ENCODE data around the gene MRPS30.
"Not testable (repeated sequence)": the region's sequence is repeated elsewhere in the genome, so short reads cannot be mapped to it uniquely, and the experiment has no call there.

Gene MRPS30
- 32.8 to 93.2 (median 72.8) reads per million in 9 experiments for total RNA-seq

DNA sequence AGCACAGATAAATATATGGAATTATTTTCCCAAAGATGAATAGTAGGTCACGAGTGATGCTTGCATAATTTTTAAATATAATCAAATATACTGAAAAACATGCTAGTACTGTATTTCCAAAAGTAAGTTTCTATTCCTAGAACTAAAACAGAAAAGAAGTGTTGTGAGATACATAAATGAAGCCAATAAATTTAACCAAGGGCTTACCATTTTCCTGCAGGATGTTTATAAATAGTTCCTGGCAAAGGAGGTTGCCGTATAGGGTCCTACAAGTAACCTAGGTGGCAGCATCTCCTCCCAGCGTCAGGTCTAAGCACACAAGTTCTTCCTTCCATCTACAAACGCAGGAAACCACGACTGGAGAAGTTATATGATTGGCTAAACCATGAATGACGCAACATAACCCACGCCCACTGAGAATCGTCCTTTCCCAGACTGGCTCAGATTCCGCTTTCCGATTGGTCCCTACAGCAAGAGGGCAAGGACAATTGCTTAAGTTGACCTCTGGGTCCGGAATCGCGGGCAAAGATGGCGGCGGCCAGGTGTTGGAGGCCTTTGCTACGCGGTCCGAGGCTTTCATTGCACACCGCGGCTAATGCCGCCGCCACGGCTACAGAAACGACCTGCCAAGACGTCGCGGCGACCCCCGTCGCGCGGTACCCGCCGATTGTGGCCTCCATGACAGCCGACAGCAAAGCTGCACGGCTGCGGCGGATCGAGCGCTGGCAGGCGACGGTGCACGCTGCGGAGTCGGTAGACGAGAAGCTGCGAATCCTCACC lies at the start of gene MRPS30:
TSS of gene MRPS30 (plus strand) at position 513 of the 780 bp plus-strand sequence. CDS start at position 529, 16 bp downstream.
- Mint-ChIP-seq H3K4me3 (peak within 1 kb of the TSS; percentile 96 to 97), H3K27me3 (no peaks in the 10 kb centered on the region), H3K27ac (peak within 1 kb of the TSS; percentile 94 to 96), H3K36me3 (ENCODE audit: insufficient read depth) (peaks cover 41% of the 10 kb centered on the region), H3K9me3 (no peaks in the 10 kb centered on the region), H3K4me1 (ENCODE audit: low read depth in 2 of 2) (peaks cover 12 to 29% of the 10 kb centered on the region in 2 donors)
- peak; percentile 93 for ATAC-seq (replicated peaks)
- DNase-seq = peak; percentile 87 to 93 (median 88)

DNA sequence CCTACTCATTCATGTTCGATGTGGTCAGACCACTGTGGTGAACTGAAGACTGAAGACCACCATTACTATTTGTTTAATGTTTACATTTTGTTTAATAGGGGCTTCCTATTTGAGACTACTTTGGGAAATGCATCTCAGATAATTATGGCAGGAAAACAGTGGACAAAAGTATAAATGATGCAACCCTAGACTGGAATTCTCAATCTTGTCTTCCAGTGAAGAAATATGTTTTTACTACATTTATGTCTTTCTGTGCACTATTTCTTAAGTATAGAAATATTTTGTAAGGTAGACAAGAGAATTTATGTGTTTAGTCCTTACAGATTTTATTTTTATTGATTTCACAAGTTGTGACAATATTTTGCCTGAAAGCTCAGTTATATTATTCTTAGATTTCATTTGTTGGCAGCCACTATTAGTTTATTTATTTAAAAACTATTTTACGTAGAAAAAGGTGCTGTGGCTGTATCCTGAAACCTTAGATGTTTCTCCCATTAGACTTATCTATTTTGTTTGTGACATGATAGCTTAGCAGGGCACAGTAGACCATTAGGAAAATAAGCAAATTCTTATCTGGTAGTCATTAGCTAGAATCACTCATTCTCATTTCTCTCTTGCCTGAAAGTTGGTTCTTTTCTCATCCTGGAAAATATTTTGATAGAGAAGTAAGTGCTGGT lies 39.4 kb upstream of the MRPS30 start:
- ATAC-seq (replicated peaks) (no peak), DNase-seq (no peak)
- Mint-ChIP-seq H3K4me1 (ENCODE audit: low read depth in 2 of 2) (no peaks in the 10 kb centered on the region), H3K4me3 (no peak overlapping the region), H3K9me3 (no peaks in the 10 kb centered on the region), H3K27ac (no peak overlapping the region), H3K36me3 (ENCODE audit: insufficient read depth) (no peaks in the 10 kb centered on the region), H3K27me3 (peaks cover 8 to 12% of the 10 kb centered on the region in 2 donors)

DNA sequence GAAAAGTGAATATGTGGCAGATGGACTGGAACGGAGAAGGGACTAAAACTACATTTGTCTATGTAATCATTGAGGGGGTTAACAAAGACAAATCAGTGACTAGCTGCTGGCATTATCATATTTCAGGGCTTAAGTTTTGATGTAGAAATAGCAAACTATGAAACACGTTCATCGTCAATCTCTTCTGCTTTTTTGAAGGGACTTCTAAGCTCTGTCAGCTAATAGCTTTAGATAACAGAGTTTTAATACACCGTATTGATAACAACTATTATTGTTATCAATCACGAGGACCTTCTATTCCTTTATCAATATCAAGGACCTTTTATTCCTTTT lies 38.9 kb upstream of the MRPS30 start:
- DNase-seq (no peak), ATAC-seq (replicated peaks) (no peak)
- Mint-ChIP-seq H3K4me3 (no peak overlapping the region), H3K4me1 (ENCODE audit: low read depth in 2 of 2) (no peaks in the 10 kb centered on the region), H3K27me3 (peaks cover 8 to 12% of the 10 kb centered on the region in 2 donors), H3K27ac (no peak overlapping the region), H3K9me3 (no peaks in the 10 kb centered on the region), H3K36me3 (ENCODE audit: insufficient read depth) (no peaks in the 10 kb centered on the region)

DNA sequence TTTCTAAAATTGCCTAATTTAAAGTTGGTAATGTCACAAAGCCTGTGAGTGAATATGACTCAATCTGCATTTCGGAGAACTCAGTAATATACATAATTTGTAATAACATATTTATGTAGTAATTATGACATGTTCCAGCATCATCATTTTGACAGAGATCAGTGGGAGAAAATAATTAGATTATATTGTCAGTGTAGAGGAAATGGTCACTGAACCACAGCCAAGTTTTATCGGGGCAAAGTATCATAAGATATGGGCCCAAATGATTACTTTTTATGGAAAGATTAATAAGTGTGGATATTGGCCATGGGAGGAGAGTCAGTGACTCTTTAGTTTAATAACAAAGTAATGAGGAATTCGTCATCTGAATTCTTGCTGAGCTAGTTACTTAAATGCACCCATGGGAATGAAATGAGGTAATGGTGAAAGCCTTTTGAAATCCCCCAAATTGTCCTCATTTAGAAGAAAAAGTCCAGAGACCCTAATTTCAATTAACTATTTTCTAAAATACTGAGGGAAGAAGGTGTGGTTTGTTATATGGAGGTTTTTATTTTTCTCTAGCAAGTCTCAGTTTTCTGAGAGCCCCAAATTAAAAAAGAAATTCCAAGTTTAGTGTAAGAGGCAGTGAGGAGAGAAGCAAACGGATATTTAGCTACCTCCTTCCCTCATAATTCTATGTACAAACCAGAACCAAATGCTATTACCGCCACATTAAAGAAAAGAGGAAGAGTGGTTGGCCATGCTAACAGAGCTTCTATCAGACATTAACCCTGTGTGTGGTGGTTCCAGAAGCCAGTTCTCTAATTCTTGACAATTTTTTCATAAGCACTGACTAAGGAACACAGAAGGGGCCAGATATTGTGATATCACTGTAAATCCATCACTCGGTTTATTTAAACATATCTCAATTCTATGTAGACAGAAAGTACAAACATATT lies 37.7 kb upstream of the MRPS30 start:
- H3K9me3 Mint-ChIP-seq = no peaks in the 10 kb centered on the region
- H3K4me1 Mint-ChIP-seq (ENCODE audit: low read depth in 2 of 2) = no peaks in the 10 kb centered on the region
- no peak for DNase-seq
- no peak overlapping the region for H3K4me3 Mint-ChIP-seq
- H3K36me3 Mint-ChIP-seq (ENCODE audit: insufficient read depth) = no peaks in the 10 kb centered on the region
- no peak for ATAC-seq (replicated peaks)
- no peak overlapping the region for H3K27ac Mint-ChIP-seq
- H3K27me3 Mint-ChIP-seq = peaks cover 8 to 12% of the 10 kb centered on the region in 2 donors

DNA sequence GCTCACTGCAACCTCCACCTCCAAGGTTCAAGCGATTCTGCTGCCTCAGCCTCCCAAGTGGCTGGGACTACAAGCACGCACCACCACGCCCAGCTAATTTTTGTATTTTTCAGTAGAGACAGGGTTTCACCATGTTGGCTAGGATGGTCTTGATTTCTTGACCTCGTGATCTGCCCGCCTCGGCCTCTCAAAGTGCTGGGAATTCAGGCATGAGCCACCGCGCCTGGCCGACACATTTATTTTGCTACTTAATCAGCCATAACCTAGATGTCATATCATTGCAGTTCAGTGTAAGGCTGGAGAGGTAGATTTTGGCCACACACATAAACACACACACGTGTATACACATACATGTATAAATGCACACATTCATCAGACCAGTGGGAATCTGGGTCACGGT lies 36.4 kb upstream of the MRPS30 start:
- H3K27ac Mint-ChIP-seq; H3K9me3 Mint-ChIP-seq; H3K4me1 Mint-ChIP-seq (ENCODE audit: low read depth in 2 of 2); ATAC-seq (replicated peaks); H3K4me3 Mint-ChIP-seq; H3K36me3 Mint-ChIP-seq (ENCODE audit: insufficient read depth); DNase-seq: not testable (repeated sequence)
- H3K27me3 Mint-ChIP-seq = peaks cover 8 to 12% of the 10 kb centered on the region in 2 donors

DNA sequence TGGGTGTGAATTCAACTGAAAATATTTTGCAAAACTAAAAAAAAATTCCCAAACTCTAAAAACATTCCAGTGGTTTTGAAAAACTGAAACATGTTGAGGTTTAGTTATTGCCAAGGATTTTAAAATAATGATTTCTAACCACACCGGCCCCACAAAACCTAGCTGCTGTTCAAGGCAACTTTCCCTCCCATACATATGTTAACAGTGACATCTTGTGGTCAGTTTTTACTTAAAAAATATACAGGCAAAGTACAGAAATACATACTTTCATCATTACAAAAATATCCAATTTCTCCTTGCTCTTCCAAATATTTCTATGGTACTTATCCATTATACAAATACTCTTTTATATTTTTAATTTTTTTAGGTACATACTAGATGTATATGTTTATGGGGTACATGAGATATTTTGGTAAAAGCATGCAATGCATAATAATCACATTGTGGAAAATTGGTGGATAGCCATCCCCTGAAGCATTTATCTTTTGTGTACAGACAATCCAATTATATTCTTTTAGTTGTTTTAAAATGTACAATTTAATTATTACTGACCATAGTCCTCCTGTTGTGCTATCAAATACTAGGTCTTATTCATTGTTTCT lies 34.4 kb upstream of the MRPS30 start:
- Mint-ChIP-seq H3K27me3 (peaks cover 8 to 12% of the 10 kb centered on the region in 2 donors), H3K4me1 (ENCODE audit: low read depth in 2 of 2) (no peaks in the 10 kb centered on the region), H3K9me3 (no peaks in the 10 kb centered on the region), H3K4me3 (no peak overlapping the region), H3K36me3 (ENCODE audit: insufficient read depth) (no peaks in the 10 kb centered on the region), H3K27ac (no peak overlapping the region)
- DNase-seq = no peak
- no peak for ATAC-seq (replicated peaks)

DNA sequence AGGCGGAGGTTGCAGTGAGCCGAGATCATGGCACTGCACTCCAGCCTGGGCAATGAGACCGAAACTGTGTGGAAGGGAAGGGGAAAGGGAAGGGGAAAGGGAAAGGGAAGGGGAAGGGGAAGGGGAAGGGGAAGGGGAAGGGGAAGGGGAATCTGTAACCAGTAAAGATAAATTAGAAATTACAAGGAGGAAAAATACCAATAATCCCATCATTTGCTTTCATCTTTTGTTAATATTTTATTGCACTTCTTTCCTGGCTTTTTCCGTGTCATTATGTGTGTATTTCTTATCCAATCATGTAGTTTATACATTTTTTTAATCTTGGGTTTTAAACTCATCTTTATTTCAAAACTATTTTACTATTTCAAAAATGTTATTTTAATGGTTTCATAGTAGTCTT lies 29.6 kb upstream of the MRPS30 start:
- DNase-seq (no peak), ATAC-seq (replicated peaks) (no peak)
- no peak overlapping the region for H3K27ac Mint-ChIP-seq
- no peaks in the 10 kb centered on the region for H3K27me3 Mint-ChIP-seq
- H3K36me3 Mint-ChIP-seq (ENCODE audit: insufficient read depth) = no peaks in the 10 kb centered on the region
- H3K9me3 Mint-ChIP-seq = no peaks in the 10 kb centered on the region
- H3K4me3 Mint-ChIP-seq = no peak overlapping the region
- no peaks in the 10 kb centered on the region for H3K4me1 Mint-ChIP-seq (ENCODE audit: low read depth in 2 of 2)

DNA sequence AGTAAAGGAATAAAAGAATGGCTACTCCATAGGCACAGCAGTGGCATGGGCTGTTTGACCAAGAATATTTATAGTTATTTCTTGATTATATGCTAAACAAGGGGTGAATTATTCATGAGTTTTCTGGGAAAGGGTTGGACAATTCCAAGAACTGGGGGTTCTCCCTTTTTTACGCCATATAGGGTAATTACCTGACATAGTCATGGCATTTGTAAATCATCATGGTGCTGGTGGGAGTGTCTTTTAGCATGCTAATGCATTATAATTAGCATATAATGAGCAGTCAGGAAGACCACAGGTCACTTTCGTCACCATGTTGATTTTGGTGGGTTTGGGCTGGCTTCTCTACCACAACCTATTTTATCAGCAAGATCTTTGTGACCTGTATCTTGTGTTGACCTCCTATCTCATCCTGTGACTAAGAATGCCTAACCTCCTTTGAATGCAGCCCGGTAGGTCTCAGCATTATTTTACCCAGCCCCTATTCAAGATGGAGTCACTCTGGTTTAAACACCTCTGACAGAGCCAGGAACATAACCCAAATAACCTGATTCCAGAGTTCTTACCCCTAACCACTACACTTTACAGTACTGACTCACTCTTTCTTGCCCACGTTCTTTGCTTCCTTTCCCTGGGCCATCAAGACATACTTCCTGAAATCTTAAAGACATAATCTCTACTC lies 25.0 kb upstream of the MRPS30 start:
- no peaks in the 10 kb centered on the region for H3K36me3 Mint-ChIP-seq (ENCODE audit: insufficient read depth)
- H3K4me1 Mint-ChIP-seq (ENCODE audit: low read depth in 2 of 2) = no peaks in the 10 kb centered on the region
- H3K27ac Mint-ChIP-seq = no peak overlapping the region
- no peaks in the 10 kb centered on the region for H3K9me3 Mint-ChIP-seq
- ATAC-seq (replicated peaks) (no peak), DNase-seq (no peak)
- no peak overlapping the region for H3K4me3 Mint-ChIP-seq
- peaks cover 6 to 10% of the 10 kb centered on the region in 2 donors for H3K27me3 Mint-ChIP-seq

DNA sequence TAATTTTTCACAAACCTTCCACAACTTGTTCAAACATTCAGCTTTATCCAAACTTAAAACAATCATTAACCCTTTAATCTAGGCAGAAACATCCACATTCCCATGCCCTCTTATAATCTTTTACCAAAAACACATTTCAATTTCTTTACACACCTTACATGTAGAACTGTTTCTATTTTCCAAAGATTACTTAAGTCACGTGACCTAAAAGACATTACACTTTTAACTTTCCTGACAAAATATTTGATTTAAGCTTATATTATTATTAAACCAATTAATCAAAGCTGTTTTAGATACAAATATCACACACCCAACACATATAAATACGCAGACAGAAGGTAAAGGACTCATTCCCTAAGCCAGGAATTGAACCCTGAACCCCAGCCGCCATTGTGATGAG lies 21.0 kb upstream of the MRPS30 start:
- H3K9me3 Mint-ChIP-seq = peaks cover 0 to 3% of the 10 kb centered on the region in 2 donors
- H3K27me3 Mint-ChIP-seq = peaks cover 16 to 28% of the 10 kb centered on the region in 2 donors
- H3K4me1 Mint-ChIP-seq (ENCODE audit: low read depth in 2 of 2) = no peaks in the 10 kb centered on the region
- no peak for ATAC-seq (replicated peaks)
- no peak for DNase-seq
- H3K27ac Mint-ChIP-seq = no peak overlapping the region
- H3K4me3 Mint-ChIP-seq = no peak overlapping the region
- H3K36me3 Mint-ChIP-seq (ENCODE audit: insufficient read depth) = no peaks in the 10 kb centered on the region

DNA sequence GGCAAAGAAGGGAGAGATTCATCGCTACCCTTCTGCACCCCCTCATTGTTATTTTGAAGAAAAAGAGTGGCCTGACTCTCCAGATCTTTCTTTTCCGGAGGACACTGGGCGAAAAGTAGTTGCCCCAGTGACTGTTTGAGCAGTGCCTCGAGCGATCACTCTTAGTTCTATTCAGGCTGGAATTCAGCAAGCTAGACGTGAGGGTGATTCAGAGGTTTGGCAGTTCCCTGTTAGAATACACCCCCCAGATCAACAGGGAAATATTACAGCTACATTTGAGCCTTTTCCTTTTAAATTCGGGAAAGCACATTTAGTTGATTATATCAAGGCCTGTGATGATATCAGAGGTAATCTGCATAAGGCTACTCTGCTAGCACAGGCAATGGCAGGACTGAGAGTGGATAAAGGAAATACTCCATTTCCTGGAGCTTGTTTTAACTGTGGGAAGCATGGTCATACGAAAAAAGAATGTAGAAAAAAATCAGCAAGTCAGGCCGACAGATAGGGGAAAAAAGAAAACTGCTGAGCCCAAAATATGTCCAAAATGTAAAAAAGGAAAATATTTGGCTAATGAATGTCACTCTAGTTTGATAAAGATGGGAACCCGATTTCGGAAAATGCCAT lies 19.3 kb upstream of the MRPS30 start:
- DNase-seq; H3K4me1 Mint-ChIP-seq (ENCODE audit: low read depth in 2 of 2); H3K27ac Mint-ChIP-seq; ATAC-seq (replicated peaks); H3K36me3 Mint-ChIP-seq (ENCODE audit: insufficient read depth); H3K4me3 Mint-ChIP-seq: not testable (repeated sequence)
- Mint-ChIP-seq H3K9me3 (peaks cover 7 to 15% of the 10 kb centered on the region in 2 donors), H3K27me3 (peaks cover 16 to 36% of the 10 kb centered on the region in 2 donors)

DNA sequence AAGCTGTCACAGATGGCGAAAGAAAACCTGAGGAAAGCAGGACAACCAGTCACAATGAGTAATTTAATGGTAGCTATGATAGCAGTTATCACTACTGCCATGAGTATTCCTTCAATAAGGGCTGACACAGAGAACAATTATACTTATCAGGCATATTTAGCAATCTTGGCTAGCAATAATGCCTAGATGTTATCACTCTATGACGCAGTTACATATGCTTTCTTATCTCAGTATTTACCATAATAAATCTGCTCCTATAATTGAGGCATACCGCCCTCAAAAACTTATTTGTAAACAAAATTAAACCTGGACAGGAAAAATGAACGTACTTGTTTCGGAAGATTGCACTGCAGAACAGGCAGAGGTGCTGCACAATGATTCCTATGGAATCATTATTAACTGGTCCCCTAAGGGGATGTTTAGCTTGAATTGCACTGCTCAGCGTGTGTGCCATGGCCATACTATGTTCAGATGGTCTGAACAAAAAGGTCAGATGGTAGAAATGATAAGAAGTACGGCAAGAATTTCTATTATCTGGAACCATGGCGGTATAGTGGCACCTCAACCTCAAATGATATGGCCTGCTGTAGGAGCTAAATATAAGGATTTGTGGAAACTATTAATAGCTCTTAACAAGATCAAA lies 16.6 kb upstream of the MRPS30 start:
- ATAC-seq (replicated peaks); H3K36me3 Mint-ChIP-seq (ENCODE audit: insufficient read depth); H3K4me3 Mint-ChIP-seq; DNase-seq; H3K27ac Mint-ChIP-seq; H3K4me1 Mint-ChIP-seq (ENCODE audit: low read depth in 2 of 2): not testable (repeated sequence)
- Mint-ChIP-seq H3K27me3 (peaks cover 16 to 36% of the 10 kb centered on the region in 2 donors), H3K9me3 (peaks cover 7 to 15% of the 10 kb centered on the region in 2 donors)

DNA sequence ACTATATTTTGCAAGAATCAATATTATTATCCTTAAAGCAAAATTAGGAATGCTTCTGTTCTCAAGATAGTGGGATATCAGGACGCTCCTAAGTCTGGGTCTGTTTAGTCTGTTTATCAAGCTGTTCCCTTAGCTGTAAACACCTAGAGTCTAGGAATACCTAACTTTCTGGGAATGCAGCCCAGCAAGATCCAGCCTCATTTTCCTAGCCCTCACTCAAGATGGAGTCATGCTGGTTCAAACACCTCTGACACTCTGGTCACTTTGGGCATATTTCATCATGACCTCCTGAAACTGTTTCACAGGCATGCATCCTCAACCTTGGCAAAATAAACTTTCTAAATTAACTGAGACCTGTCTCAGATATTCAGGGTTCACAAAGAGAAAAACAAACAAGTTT lies 14.4 kb upstream of the MRPS30 start:
- Mint-ChIP-seq H3K27ac (no peak overlapping the region), H3K27me3 (peaks cover 4 to 20% of the 10 kb centered on the region in 2 donors), H3K36me3 (ENCODE audit: insufficient read depth) (no peaks in the 10 kb centered on the region), H3K4me3 (no peak overlapping the region), H3K9me3 (peaks cover 7 to 15% of the 10 kb centered on the region in 2 donors), H3K4me1 (ENCODE audit: low read depth in 2 of 2) (peaks cover 0 to 7% of the 10 kb centered on the region in 2 donors)
- DNase-seq = no peak
- ATAC-seq (replicated peaks) = no peak

All from effector memory CD8-positive, alpha-beta T cell (primary cell).